Measurements from ENCODE around the gene LTB4R. TPM values are rescaled to one million over a fixed set of nuclear protein-coding genes. Genes with fewer than 3 reads are reported as not detected.
"Not testable (repeated sequence)": the region's sequence is repeated elsewhere in the genome, so short reads cannot be mapped to it uniquely, and the experiment has no call there.

Gene LTB4R
- polyA plus RNA-seq, 5 donors, result 5.2 to 6.9 (median 6.2) TPM

DNA sequence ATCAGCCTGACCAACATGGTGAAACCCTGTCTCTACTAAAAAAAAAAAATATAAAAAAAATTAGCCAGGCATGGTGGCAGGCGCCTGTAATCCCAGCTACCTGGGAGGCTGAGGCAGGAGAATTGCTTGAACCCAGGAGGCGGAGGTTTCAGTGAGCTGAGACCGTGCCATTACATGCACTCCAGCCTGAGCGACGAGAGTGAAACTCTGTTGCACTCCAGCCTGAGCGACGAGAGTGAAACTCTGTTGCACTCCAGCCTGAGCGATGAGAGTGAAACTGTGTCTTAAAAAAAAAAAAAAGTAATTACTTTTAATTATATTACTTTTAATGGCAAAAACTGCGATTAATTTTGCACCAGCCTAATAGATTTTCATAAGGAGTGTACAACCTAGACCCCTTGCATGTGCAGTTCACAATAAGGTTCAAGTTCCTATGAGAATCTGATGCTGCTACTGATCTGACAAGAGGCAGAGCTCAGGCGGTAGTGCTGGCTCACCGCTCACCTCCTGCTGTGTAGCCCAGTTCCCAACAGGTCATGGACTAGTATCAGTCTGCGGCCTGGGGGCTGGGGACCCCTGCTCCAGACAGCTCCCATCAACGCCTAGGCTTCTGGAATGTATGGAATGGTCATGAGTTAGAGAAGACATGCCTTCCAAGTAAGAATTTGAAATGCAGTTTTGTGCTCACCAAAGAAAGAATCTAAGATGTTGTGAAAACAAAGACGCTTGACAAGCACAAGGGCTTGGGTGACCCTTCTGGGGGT lies 10.1 kb downstream of the LTB4R start:
- DNase-seq, result no peak

DNA sequence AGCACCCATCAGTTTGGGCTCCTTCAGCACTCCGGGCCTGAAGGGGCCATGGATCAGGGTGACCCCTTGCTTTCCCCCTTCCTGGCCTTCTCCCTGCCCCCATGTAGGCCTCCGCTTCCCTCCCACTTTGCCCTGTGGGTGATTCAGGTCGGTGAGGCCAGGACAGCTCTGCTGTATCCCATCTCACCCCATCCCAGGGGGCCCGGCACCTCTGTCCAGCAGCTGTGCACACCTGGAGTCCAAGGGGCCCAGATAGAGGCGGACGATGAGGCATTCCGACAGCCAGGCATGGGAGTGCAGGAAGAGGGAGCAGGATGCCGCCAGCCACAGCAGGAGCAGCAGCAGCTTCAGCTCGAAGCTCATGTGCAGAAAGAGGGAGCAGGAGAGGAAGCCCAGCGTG lies 11.4 kb downstream of the LTB4R start:
- no peak for DNase-seq

DNA sequence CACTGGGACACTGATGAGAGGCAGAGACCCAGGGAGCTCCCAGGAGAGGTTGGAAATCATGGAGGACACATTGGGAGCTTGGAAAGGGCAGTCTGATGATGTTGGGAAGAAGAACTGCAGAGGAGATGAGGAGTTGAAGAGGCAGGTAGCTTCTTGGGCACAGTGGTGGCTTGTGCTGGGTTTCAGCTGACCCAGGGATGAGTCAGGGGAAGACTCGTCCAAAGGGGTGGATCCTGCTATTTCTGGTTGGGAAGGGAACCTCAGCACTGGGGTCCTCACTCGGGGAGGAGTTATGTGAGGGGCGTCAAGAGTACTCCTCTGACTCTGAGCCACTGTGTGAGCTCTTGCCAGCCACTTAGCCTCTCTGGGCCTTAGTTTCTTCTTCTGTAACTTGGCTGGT lies 12.0 kb downstream of the LTB4R start:
- DNase-seq, result no peak

DNA sequence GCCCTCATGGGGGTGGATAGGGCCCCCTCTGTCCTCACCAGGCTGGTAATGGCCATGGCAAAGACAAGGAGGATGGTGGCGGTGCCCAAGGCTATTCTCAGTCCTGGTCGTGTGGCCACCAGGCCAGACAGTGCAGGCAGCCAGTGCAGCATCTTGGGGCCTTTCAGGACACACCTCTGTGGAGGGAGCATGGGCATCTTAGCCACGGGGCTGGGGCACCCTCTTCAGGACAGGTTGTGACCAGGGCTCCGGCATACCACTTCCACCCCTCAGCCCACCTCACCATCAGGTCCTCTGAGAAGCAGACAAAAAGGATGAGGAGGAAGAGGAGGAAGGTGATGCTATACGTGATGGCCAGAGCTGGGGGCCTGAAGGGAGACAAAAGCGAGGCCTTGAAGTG lies 12.7 kb downstream of the LTB4R start:
- no peak for DNase-seq

DNA sequence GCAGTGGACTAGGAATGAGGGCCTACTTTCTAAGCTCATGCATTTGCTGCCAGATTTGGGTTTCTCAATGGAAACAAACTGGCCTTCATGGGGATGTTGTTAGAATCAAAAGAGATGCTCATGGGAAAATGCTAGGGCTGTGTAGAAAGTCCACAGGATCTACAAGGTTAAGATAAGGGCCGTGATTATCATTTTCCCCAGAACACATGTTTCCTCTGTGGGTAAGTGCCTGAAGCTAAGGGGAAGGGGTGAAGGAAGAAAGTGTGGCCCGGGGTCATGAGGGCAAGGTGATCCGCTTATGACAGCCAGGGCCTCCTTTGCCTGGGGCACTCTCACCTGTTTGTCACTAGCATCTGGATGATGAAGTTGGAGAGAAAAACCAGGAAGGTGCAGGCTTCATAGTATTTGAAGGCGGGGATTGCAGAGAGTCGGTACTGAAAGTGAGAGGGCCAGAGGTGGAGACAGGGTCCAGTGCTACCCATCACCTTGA lies 13.8 kb downstream of the LTB4R start:
- no peak for DNase-seq

DNA sequence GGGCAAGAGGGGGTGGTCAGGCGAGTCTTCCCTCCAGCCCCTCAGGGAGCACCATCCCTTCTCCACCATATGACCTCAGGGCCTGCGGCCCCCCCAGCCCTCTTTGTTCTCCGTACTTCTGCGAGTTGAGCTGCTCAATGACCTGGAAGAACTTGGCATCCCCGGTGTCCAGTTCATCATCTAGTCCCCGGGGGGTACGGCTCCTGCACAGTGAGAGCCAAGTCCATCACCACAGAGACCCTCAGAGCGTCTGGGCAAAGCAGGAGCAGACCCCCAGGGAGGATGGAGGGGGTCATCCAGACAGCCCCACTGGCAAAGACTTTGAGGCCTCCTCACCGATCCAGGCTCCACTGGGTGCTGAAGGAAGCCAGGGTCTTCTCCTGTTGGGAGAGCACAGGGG lies 14.7 kb downstream of the LTB4R start:
- no peak for DNase-seq

DNA sequence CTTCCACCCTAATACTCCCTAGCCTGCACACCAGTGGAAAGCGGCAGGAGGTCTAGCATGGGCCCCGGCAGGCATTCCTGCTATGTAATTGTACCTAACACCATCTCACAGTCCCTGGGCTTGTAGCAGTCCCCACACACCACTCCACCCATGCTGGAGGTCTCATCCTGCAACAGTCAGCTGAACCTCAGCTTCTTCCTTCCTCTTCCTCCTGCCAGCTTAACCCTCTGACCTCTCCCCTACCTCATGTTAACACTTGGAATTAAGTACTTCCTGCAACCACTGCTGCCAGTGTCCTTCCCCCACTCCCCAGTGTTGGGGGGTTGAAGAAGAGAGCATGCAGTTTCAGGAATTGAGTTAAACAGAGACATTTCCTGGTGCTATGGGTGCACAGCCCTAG lies 16.0 kb downstream of the LTB4R start:
- no peak for DNase-seq

DNA sequence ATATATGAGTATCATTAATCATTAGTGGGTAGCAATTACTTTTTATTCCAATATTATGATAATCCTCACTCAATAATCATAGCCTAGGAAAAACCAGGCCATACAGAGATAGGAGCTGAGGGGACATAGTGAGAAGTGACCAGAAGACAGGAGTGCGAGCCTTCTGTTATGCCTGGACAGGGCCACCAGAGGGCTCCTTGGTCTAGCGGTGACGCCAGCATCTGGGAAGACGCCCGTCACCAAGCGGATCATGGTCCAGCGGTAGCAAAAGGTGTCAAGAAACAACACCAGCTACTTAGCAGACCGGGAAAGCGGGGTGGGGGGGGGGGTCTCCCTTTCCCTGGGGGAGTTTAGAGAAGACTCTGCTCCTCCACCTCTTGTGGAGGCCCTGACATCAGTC lies 16.6 kb downstream of the LTB4R start:
- not testable (repeated sequence) for DNase-seq

DNA sequence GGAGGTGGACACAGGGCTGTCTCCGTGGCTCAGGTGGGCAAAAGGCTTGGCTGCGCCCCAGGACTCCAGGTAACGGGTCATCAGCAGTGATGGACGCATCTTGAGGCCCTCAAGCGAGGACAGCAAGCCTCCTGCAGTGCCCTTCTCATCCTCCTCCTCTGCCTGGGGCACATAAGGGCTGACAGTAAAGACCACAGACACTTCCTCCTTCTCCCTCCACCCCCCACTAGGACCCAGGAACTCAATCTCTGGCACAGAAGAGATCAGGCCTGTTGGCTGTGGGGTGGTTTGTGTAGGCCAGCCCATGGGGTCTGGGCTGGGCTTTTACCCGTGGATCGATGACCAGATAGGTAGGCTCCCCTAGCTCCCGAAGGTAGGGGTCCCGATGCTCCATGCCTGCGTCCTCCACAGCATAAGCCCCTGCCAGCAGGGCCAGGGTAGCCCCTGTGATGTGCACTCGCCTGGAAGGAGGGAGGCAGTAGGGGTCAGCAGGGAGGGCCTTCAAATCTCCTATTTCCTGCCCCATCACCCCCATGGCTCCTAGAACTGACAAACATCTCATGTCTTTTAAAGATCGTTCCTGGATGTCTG lies 17.9 kb downstream of the LTB4R start:
- DNase-seq, result no peak

DNA sequence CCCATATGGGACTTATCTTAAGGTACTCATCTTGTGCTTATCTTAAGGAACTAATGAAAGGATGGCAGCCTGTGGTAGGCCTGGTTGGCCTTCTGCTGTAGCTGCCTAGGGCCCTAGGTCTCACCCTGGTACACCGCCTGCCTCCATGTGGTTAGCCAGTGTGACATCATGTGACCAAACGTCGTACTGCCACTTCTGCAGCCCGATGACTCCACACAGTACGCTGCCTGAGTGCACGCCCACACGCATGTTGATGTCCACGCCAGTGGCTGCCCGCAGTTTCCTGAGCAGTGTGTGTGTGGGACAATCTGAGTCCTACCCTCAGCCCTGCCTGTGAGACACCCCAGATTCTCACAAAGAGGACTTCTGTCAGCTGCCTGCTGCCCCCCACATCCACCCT lies 18.4 kb downstream of the LTB4R start:
- no peak for DNase-seq

DNA sequence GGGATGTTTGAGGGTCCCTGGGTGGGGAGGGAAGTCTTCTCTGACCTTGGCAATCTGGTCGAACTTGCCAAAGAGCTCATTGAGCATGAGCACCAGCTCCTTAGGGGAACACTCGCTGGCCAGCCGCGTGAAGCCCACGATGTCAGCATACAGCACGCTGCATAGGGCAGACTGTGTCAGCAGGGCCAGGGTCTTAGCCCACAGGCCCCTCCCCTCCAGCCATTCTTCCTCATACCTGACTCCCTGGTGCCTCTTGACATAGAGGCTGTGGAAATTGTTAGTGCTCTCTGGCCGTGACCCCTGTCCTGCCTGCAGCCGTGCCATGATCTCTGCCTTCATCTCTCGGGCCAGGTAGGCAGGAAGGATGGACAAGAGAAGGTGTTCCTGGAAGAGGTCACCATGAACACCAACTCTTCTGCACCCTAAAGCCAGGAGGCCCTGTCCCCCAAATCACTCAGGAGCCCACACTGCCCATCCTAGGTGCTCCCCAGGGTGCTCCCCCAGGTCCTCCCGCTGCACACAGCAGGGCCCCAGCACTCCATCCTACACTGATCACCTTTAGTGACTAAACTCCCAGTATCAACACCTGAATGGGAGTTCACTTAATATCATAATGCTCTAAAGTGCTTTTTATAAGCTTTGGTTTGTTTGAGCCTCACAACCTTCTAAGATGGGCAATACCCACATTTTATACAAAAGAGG lies 19.8 kb downstream of the LTB4R start:
- DNase-seq, result no peak

DNA sequence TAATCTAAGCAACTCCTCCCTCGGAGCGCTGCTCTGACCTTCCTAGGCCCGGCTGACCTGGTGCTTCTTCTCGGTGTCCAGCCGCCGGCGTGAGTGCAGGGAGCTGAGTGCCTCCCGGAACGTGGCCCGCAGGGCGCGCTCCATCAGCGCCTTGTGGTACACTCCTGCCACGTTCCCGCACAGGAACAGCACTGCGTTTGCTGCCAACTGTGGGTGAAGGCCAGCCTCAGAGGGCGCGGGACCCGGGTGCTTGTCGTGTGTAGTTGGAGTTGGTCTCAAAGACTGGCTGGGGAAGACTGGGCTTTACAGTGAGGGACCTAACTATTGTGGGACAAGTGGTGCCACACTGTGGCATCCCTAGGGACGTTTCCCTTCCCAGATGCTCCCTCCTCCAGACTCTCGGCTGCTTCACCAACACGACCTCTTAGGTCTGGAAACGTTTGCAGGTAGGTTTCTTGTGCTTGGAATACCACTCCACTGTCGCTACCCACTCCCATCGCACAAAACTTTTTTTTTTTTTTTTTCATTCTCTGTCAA lies 20.5 kb downstream of the LTB4R start:
- no peak for DNase-seq

DNA sequence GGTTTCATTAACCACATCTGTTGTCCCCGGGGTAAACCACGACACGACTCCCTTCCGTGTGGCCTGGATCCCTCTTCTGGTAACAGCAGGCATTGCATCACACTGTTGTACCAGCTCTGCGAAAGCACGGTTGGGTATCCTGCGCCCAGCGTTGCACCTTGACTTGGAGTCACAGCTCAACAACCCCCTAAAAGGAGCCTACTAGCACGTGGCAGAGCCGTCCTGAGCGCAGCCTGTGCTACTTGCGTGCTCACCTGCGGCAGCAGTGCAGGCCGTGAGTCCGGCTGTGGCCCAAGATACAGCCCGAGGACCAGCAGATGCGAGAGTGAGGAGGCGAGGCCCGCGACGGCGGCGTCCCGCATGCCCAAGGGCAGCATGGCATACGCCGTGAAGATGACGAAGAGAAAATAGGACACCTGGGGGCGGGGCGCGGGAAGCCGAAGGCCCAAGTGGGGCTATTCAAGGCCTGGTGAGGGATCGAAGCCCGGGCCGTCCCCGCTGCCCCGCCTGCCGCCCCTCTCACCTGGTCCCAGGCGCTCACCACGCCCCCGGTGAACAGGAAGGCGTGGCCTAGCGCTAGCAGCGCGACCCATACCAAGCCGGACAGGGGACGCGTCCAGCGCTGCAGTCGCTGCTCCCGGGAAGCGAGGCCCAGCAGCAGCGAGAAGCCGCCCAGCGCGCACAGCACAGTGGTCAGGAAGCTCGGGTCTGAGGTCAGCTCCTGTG lies 21.1 kb downstream of the LTB4R start:
- DNase-seq, result peak; percentile 43 to 56

DNA sequence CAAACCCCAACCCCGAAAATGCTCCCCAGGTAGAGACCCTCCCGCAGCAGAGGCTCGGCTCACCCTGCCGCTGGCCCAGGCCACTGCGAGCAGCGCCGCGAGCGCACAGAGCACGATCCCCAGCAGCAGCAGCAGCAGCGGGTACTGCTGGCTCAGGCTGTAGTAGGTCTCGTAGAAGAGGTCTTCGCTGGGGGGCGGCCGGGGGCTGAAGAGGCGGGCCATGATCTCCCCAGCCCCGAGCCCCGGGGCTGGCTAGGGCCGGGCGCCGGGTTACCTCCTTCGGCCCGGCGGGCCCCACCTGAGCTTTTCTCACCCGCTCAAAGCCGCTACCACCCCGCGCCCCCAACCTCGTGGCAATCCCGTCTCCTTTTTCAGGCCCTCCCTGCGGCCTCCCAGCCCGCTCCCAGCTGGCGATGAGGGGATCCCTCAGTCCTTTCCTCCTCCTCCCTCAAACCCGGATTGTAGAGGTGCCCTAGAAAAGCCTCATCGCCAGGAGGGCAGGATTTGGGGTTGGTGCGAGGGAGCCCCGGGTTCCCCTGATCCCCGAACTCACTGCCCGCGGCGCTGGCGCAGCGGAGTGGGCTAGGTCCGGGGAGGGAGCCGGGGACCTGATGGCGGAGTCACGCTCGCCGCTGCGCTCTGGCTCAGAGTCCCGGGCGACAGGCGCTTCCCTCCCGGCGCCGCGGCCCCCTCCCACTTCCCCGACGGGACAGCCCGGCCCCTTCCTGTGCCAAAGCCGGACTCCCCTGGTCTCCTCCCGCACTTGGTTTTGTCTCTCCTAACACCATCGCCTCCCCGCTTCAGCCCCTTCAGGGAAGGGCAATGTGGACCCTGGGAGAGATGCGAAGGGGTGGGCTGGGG lies 23.4 kb downstream of the LTB4R start, which contains the start of gene ADCY4:
TSS of gene ADCY4 (minus strand) at position 641 of the 861 bp plus-strand sequence. CDS start at position 222, 419 bp downstream.
- DNase-seq, result no peak

DNA sequence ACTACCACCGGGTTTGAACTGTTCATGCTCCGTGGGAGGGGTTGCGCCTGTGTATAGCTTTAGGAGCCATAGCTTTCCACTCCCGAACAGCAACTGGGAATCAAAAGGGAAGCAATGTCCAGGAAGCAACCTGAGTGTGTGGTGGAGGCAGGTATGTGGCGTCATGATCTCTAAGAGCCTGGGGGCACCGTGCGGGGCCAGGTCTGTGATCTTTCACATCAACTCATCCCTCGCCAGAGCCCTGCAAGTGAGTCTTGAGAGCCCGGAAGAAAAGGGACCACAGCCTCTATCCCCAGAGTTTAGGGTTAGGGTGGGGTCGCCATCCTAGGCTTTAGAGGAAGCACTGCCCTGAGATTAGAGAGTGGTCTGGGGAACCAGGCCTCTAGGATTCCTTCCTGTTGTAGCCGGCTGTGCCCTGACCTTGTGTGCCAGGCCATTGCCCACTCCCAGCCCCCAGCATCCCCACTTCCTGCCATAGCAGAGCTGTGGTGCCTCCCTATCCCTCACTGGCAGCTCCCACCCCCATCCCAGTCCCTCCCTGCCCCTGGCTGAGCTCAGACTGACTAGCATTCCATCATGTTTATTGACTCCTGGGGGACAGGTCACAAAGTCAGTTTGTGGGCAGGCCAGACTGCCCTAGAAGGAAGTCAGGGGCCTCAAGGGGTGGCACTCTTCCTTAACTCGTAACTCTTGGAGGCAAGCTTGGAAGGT lies 24.3 kb downstream of the LTB4R start:
- no peak for DNase-seq

DNA sequence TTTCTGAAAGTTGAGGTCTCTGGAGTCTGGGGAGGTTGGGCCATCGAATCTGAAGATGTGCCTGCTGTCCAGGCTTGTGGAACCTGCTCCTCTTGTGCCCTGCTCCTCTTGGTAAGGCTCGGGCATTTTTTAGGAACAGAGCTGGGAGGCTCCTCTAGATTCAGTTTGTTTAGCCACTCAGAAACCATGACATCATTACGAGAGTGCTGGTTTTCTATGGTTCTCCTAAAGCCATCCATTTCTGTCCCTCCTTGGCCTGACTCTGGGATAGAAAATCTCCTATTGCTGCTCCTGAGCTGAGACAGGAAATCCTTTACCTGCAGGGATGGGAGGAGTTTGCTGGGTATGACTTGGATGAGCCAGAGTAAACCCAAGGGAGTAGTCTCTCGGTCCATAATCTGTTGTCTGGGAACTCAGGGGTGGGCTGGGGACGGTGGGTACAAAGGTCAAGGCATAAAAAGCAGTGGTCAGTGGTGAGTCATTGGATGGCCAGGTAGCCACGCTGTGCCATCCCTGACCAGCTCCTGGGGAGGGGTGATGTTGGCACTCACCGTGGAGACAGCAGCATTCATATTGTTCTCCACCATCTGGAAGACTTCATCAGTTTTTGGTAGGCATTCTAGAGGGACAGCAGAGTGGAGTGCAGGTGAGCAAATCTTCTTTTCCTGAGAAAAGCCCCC lies 26.0 kb downstream of the LTB4R start:
- DNase-seq, result no peak

DNA sequence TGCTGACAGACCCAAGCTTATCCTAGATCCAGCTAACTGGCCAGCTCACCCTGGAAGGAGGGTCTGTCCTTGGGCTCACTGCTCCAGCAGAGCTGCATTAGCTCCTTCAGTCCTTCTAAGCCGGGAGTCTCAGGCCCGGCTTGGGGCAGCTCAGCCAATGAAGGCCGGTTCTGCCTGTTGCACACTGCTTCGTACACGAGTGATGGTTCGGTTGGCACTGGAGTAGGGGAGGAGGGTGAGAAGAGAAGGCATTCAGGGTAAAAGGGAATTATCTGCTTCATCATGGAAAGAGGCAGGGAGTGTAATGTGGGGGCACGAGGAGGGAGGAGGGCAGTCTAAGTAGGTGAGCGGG lies 26.5 kb downstream of the LTB4R start:
- no peak for DNase-seq

DNA sequence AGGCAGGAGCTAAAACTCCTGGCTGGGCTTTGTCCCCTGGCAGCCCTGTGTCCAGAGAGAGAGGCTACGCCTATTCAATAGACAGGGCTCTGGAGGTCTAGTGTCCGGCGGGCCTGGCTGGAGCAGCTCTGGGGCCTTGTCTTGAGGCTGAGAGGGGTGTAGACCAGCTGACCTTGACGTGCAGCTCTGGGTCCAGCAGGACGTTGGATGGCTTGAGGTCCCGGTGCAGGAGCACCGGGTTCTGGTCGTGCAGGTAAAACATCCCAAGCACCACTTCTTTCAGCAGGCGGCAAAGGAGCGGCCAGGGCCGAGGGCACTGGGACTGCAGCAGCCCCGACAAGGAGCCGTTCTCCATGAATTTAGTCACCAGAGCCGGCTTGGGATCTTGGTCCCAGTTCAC lies 27.5 kb downstream of the LTB4R start:
- no peak for DNase-seq

DNA sequence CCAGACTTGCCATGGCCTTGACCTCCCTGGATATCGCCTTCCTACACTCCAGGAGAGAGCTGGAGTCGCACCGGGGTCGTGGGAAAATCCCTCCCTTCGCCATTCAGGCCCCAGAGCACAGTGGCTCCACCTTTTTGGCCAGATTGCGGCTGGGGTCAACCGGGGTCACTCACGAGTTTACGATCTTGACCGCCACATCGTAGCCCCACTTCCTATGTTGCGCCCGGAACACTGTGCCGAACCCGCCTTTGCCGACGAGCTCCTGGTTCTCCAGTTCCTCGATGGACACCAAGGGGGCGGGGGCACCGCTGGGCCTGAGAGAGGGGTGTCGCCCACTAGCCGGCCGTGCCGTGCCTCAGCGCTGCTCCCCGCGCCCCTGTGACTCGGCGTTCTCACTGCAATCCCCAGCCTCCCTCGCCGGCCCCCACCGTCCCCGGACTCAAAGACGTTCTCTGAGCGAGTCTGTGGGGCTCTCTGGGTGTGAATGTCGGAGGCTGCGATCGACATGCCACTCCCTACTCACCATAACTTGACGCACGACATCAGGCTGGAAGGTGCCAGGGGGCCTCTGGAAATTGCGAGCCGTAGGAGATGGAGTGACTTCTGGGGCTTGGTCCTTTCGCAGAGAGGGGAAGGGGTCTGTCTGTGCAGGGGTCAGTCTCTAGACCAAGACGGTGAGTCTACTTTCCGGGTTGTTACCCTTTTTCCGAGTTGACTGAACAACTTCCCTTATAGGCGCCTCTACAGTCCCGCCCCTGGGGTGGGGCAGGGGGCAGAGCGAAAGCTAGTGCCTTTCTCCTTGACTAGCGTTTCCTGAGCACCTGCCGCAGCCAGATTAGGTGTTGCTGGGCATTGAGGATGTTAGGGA lies 28.2 kb downstream of the LTB4R start, which contains the start of gene RIPK3:
TSS of gene RIPK3 (minus strand) at position 708 of the 868 bp plus-strand sequence. CDS start at position 543, 165 bp downstream.
- DNase-seq, result no peak

All from right lung (tissue), 5 donors.